SU-DHL-6 (cell line): Measurements from ENCODE around the gene HNRNPUL1.

Experiments
- CTCF ChIP-seq: fragments of 200-600 bp; sonication (generic); IDR thresholded peaks from one replicate; pipeline ENCODE4 v1.5.1; 2017; ENCODE audit warnings: antibody characterized with exemption, mild to moderate bottlenecking, low read length, moderate library complexity; ENCODE audit not compliant: insufficient read depth, poor library complexity, severe bottlenecking
- EZH2phosphoT487 ChIP-seq: fragments of 200-600 bp; sonication (generic), shearing (Covaris generic); conservative IDR thresholded peaks from 2 replicates; pipeline ENCODE4 v1.6.1; 2018; ENCODE audit warnings: mild to moderate bottlenecking, antibody characterized with exemption, low read length, moderate library complexity, mixed read lengths

GRCh38 chr19:41276231-41276630, 12.1 kb downstream of the HNRNPUL1 start:
- TF ChIP-seq CTCF (no peak), EZH2phosphoT487 (no peak)
